PC-9 (cell line): ENCODE results near the gene DPEP2NB.
"Not testable (repeated sequence)": the region's sequence is repeated elsewhere in the genome, so short reads cannot be mapped to it uniquely, and the experiment has no call there.

ENCODE experiments used
- EZH2 ChIP-seq: fragments of 200-600 bp; sonication (generic); IDR thresholded peaks from 2 replicates; pipeline ENCODE4 v1.8.0; 2017; ENCODE audit warnings: antibody characterized with exemption, low read depth
- TF ChIP-seq, protein P1 (sequence below): fragments of 200-600 bp; sonication (generic); conservative IDR thresholded peaks from 2 replicates; pipeline ENCODE4 v1.6.1; 2017; ENCODE audit warnings: mixed run types, antibody characterized with exemption, mild to moderate bottlenecking, moderate library complexity

DNA sequence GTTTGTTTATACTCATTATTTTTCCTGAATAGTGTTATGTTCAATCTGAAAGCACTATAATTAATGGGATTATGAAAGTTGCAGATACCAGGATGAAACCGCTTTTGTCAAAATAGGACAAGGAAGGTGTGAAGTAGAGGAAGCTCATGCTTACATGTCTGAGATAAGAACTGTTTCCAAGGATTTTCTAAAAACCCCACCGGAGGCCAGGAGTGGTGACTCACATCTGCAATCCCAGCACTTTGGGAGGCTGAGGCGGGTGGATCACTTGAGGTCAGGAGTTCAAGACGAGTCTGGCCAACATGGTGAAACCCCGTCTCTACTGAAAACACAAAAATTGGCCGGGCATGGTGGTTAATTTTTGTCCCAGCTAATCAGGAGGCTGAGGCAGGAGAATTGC lies 14.4 kb upstream of the DPEP2NB start:
- TF ChIP-seq, protein P1, sequence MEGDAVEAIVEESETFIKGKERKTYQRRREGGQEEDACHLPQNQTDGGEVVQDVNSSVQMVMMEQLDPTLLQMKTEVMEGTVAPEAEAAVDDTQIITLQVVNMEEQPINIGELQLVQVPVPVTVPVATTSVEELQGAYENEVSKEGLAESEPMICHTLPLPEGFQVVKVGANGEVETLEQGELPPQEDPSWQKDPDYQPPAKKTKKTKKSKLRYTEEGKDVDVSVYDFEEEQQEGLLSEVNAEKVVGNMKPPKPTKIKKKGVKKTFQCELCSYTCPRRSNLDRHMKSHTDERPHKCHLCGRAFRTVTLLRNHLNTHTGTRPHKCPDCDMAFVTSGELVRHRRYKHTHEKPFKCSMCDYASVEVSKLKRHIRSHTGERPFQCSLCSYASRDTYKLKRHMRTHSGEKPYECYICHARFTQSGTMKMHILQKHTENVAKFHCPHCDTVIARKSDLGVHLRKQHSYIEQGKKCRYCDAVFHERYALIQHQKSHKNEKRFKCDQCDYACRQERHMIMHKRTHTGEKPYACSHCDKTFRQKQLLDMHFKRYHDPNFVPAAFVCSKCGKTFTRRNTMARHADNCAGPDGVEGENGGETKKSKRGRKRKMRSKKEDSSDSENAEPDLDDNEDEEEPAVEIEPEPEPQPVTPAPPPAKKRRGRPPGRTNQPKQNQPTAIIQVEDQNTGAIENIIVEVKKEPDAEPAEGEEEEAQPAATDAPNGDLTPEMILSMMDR = not testable (repeated sequence)
- TF ChIP-seq EZH2 = not testable (repeated sequence)
